IMR-90 (cell line): Measurements from ENCODE around the gene SHLD1. TPM values are rescaled to one million over a fixed set of nuclear protein-coding genes. Genes with fewer than 3 reads are reported as not detected.

Experiments used
- ATAC-seq: fragments of 200-7000 bp; cut with Tn5 transposase; 2 replicates; pipeline ENCODE4 v1.9.1; 2020; ENCODE audit warnings: low read depth, mild to moderate bottlenecking, moderate library complexity
- BruUV-seq: library from RNA; stranded (reverse); fragments of 400-500 nt; replicated peaks from 2 replicates; lab custom pipeline; 2021; lab: Mats Ljungman, UMichigan
- CTCF ChIA-PET: fragments of 300-600 bp; formaldehyde crosslinking; extraction: SDS; loops from one replicate; lab custom pipeline; 2021; ENCODE audit warnings: antibody characterized with exemption; lab: Yijun Ruan, JAX
- POLR2A ChIA-PET: fragments of 300-600 bp; sonication (Branson Sonifier 250); formaldehyde crosslinking; loops from one replicate; lab custom pipeline; 2022; ENCODE audit warnings: antibody characterized with exemption; ENCODE audit not compliant: unreplicated experiment; lab: Charles Lee
- DNase-seq: peaks from one replicate; pipeline ENCODE4 v3.0.0; 2013
- H2AFZ ChIP-seq: replicated peaks from 2 replicates; pipeline ENCODE3; 2013; ENCODE audit warnings: low read length, mild to moderate bottlenecking; ENCODE audit not compliant: poor library complexity
- H2AK5ac ChIP-seq: 2 replicates; pipeline ENCODE4 v1.6.1; 2013; ENCODE audit warnings: low read depth, low read length, inconsistent platforms
- H2AK9ac ChIP-seq: replicated peaks from 2 replicates; pipeline ENCODE3; 2013; ENCODE audit warnings: mild to moderate bottlenecking, low read depth, low read length, moderate library complexity; ENCODE audit not compliant: poor library complexity
- H2BK120ac ChIP-seq: 2 replicates; pipeline ENCODE4 v1.6.1; 2013; ENCODE audit warnings: low read depth, low read length, inconsistent platforms
- H2BK15ac ChIP-seq: 3 replicates; pipeline ENCODE4 v1.6.1; 2013; ENCODE audit warnings: low read depth, low read length, inconsistent platforms
- H2BK20ac ChIP-seq: 2 replicates; pipeline ENCODE4 v1.6.1; 2013; ENCODE audit warnings: low read depth, mild to moderate bottlenecking, inconsistent platforms, low read length, moderate library complexity
- H2BK5ac ChIP-seq: 2 replicates; pipeline ENCODE4 v1.6.1; 2013; ENCODE audit warnings: mild to moderate bottlenecking, low read depth, low read length, inconsistent platforms; ENCODE audit not compliant: poor library complexity, severe bottlenecking
- H3K14ac ChIP-seq: replicated peaks from 2 replicates; pipeline ENCODE4 v1.6.1; 2013; ENCODE audit warnings: low read depth, low read length, inconsistent platforms
- H3K18ac ChIP-seq: 2 replicates; pipeline ENCODE4 v1.6.1; 2013; ENCODE audit warnings: low read depth, low read length, control low read depth
- H3K23ac ChIP-seq: 2 replicates; pipeline ENCODE4 v1.6.1; 2013; ENCODE audit warnings: low read depth, low read length, inconsistent platforms
- H3K27ac ChIP-seq: 2 replicates; pipeline ENCODE4 v1.5.1; 2013; ENCODE audit warnings: mild to moderate bottlenecking, control low read depth, low read length; ENCODE audit not compliant: insufficient read depth
- H3K27me3 ChIP-seq: 2 replicates; pipeline ENCODE4 v1.6.1; 2013; ENCODE audit warnings: low read length; ENCODE audit not compliant: control insufficient read depth, insufficient read depth
- H3K36me3 ChIP-seq: 2 replicates; pipeline ENCODE4 v1.6.1; 2013; ENCODE audit warnings: low read length, mixed read lengths; ENCODE audit not compliant: control insufficient read depth, insufficient read depth
- H3K4ac ChIP-seq: 2 replicates; pipeline ENCODE4 v1.6.1; 2013; ENCODE audit warnings: low read depth, low read length, inconsistent platforms
- H3K4me1 ChIP-seq: 2 replicates; pipeline ENCODE4 v1.6.1; 2013; ENCODE audit warnings: low read length, mixed read lengths; ENCODE audit not compliant: control insufficient read depth, insufficient read depth
- H3K4me2 ChIP-seq: 2 replicates; pipeline ENCODE4 v1.6.1; 2013; ENCODE audit warnings: low read depth, mild to moderate bottlenecking, control low read depth, low read length, moderate library complexity
- H3K4me3 ChIP-seq: 2 replicates; pipeline ENCODE4 v1.5.1; 2013; ENCODE audit warnings: low read depth, mild to moderate bottlenecking, control low read depth, low read length, moderate library complexity; ENCODE audit not compliant: insufficient read depth
- H3K56ac ChIP-seq: 2 replicates; pipeline ENCODE4 v1.6.1; 2013; ENCODE audit warnings: low read length, inconsistent platforms; ENCODE audit not compliant: insufficient read depth; ENCODE audit errors: extremely low read depth
- H3K79me1 ChIP-seq, 2 experiments: 2 replicates each; pipeline ENCODE4 v1.6.1; 2013; ENCODE audit warnings: low read length in 2 of 2, inconsistent platforms in 1 of 2, low read depth in 1 of 2
- H3K9ac ChIP-seq: 2 replicates; pipeline ENCODE4 v1.6.1; 2013; ENCODE audit warnings: low read depth, low read length, control low read depth
- H3K9me1 ChIP-seq: 2 replicates; pipeline ENCODE4 v1.6.1; 2013; ENCODE audit warnings: low read length, inconsistent platforms; ENCODE audit not compliant: insufficient read depth
- H3K9me3 ChIP-seq: 2 replicates; pipeline ENCODE4 v1.6.1; 2013; ENCODE audit warnings: low read length; ENCODE audit not compliant: control insufficient read depth, insufficient read depth
- H4K20me1 ChIP-seq: 2 replicates; pipeline ENCODE4 v1.6.1; 2013; ENCODE audit warnings: low read length, inconsistent platforms; ENCODE audit not compliant: insufficient read depth
- H4K5ac ChIP-seq: 2 replicates; pipeline ENCODE4 v1.6.1; 2013; ENCODE audit warnings: mild to moderate bottlenecking, low read depth, low read length, control low read depth
- H4K8ac ChIP-seq, 2 experiments: 2 replicates each; pipeline ENCODE4 v1.6.1; 2013; ENCODE audit warnings: low read depth in 2 of 2, low read length in 2 of 2, control low read depth in 1 of 2, inconsistent platforms in 1 of 2
- H4K91ac ChIP-seq: 2 replicates; pipeline ENCODE4 v1.6.1; 2013; ENCODE audit warnings: low read depth, low read length, inconsistent platforms; ENCODE audit not compliant: insufficient read depth
- BHLHE40 ChIP-seq: fragments of 150-350 bp; IDR thresholded peaks from 2 replicates; pipeline ENCODE4 v1.6.1; 2016; ENCODE audit warnings: mild to moderate bottlenecking, low read depth, low read length
- CEBPB ChIP-seq: IDR thresholded peaks from 2 replicates; pipeline ENCODE4 v1.6.1; 2012; ENCODE audit warnings: low read depth, low read length, improper control_type of control experiment
- CHD1 ChIP-seq: IDR thresholded peaks from 2 replicates; pipeline ENCODE4 v1.6.1; 2012; ENCODE audit warnings: low read depth, low read length, improper control_type of control experiment
- CTCF ChIP-seq: conservative IDR thresholded peaks from 2 replicates; pipeline ENCODE4 v1.5.1; 2012; ENCODE audit warnings: mild to moderate bottlenecking, low read depth, low read length, improper control_type of control experiment
- FOS ChIP-seq: fragments of 150-350 bp; IDR thresholded peaks from 2 replicates; pipeline ENCODE4 v1.6.1; 2016; ENCODE audit warnings: low read depth, low read length
- MAFK ChIP-seq: IDR thresholded peaks from 2 replicates; pipeline ENCODE4 v1.6.1; 2012; ENCODE audit warnings: low read depth, low read length, improper control_type of control experiment
- MXI1 ChIP-seq: IDR thresholded peaks from 2 replicates; pipeline ENCODE4 v1.6.1; 2012; ENCODE audit warnings: low read depth, mild to moderate bottlenecking, low read length, moderate library complexity, borderline replicate concordance
- NFE2L2 ChIP-seq: fragments of 150-350 bp; IDR thresholded peaks from 2 replicates; pipeline ENCODE4 v1.6.1; 2016; ENCODE audit warnings: low read depth, mild to moderate bottlenecking, low read length
- POLR2A ChIP-seq: IDR thresholded peaks from 2 replicates; pipeline ENCODE4 v1.6.1; 2012; ENCODE audit warnings: mild to moderate bottlenecking, low read depth, low read length
- RAD21 ChIP-seq: IDR thresholded peaks from 2 replicates; pipeline ENCODE4 v1.6.1; 2012; ENCODE audit warnings: low read length, improper control_type of control experiment
- RCOR1 ChIP-seq: IDR thresholded peaks from 2 replicates; pipeline ENCODE4 v1.6.1; 2012; ENCODE audit warnings: mild to moderate bottlenecking, low read length, improper control_type of control experiment; ENCODE audit not compliant: insufficient replicate concordance
- RFX5 ChIP-seq: IDR thresholded peaks from 2 replicates; pipeline ENCODE4 v1.8.0; 2012; ENCODE audit warnings: low read depth, mild to moderate bottlenecking, low read length, moderate library complexity
- SMC3 ChIP-seq: fragments of 150-350 bp; IDR thresholded peaks from 2 replicates; pipeline ENCODE4 v1.6.1; 2016; ENCODE audit warnings: low read depth, mild to moderate bottlenecking, antibody characterized with exemption, low read length, moderate library complexity
- WGBS, 2 experiments: methylation state at CpG; one replicate each; pipeline versions ENCODE4 v1.1.5 to v1.1.7; 2013; ENCODE audit warnings: missing lambda C conversion rate in 2 of 2; ENCODE audit not compliant: insufficient read length in 1 of 2; ENCODE audit errors: extremely low coverage in 2 of 2; 5-methylcytosine and 5-hydroxymethylcytosine counted together
- dilution Hi-C: fragments of 300-500 bp; cut with HindIII; formaldehyde crosslinking; loops from one replicate; pipeline ENCODE4 v1.14.3; 2018; ENCODE audit warnings: low sequenced_read_pairs; ENCODE audit not compliant: unreplicated experiment
- in situ Hi-C: fragments of 300-500 bp; cut with MboI; formaldehyde crosslinking; loops from 3 replicates; pipeline ENCODE4 v1.14.3; 2019; ENCODE audit warnings: low sequenced_read_pairs, inconsistent platforms, mixed read lengths
- intact Hi-C: fragments of 100-400 bp; cut with micrococcal nuclease; formaldehyde crosslinking; loops from 2 replicates; pipeline ENCODE4 v1.10.0; 2022
- polyA plus RNA-seq, 3 experiments: library from polyadenylated mRNA; depleted of rRNA; stranded (reverse); fragments of >200 nt; gene quantifications; 2 replicates each; pipeline ENCODE4 v1.2.3, GENCODE V29; 2012; ENCODE audit warnings: low replicate concordance in 1 of 3
- total RNA-seq: library from RNA; depleted of rRNA; stranded (reverse); fragments of >200 nt; gene quantifications from 2 replicates; pipeline ENCODE4 v1.2.3, GENCODE V29; 2012

The SHLD1 gene
- total and polyA plus RNA-seq, 2 of the 4 experiments (the other 2 are of a cell fraction): 2.6 to 3.0 TPM

DNA sequence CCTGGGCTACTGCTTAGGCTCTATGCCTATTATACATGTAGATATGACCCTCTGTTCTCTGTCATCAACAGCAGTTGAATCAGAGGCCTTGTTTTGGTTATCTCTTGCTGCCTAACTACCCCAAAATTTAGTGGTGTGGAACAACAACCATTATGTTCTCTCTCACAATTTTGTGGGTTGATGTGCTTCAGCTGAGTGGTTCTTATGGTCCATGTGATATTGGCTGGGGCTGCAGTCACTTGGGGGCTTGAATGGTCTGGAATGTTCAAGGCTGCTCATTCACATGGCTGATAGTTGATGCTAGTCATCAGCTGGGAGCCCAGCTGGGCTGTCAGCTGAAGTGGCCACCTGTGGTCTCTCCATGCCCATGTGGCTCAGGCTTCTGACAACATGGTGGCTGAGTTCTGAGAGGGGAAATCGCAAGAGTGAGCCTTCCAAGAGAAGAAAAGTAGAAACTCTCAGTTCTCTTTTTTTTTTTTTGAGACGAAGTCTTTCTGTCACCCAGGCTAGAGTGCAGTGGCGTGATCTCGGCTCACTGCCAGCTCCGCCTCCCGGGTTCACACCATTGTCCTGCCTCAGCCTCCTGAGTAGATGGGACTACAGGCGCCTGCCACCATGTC, 47.8 kb downstream of the SHLD1 start:
- no peak for ATAC-seq
- no peaks in the 10 kb centered on the region for H3K9me3 ChIP-seq
- H3K27ac ChIP-seq: no peak overlapping the region
- no peaks in the 10 kb centered on the region for H3K27me3 ChIP-seq
- no peak overlapping the region for H3K4ac ChIP-seq
- H2BK5ac ChIP-seq: no peak overlapping the region
- H2AK5ac ChIP-seq: no peak overlapping the region
- in situ Hi-C loops (no loop called here), dilution Hi-C loops (loop anchor here (25.0 kb wide), 1 partner anchor 211 kb away; no protein-coding TSS in a partner anchor), intact Hi-C loops (no loop called here)
- H2AFZ ChIP-seq: no peak overlapping the region
- H4K8ac ChIP-seq: no peak overlapping the region
- H2BK120ac ChIP-seq: no peak overlapping the region
- no peak overlapping the region for H4K5ac ChIP-seq
- CTCF ChIA-PET: interaction anchor here (1.4 kb wide), 1 partner anchor 9 kb away, joined by 3 read pairs; no protein-coding TSS in a partner anchor
- H3K18ac ChIP-seq: no peak overlapping the region
- no peak for DNase-seq
- H2BK20ac ChIP-seq: no peak overlapping the region
- BruUV-seq: no TSS peak
- no CpG with 5 or more reads among the region's 7 CpGs for WGBS, 2 experiments
- H4K91ac ChIP-seq: no peak overlapping the region
- H3K23ac ChIP-seq: no peak overlapping the region
- H2AK9ac ChIP-seq: no peak overlapping the region
- H3K9ac ChIP-seq: no peak overlapping the region
- H3K4me2 ChIP-seq: no peak overlapping the region
- no peaks in the 10 kb centered on the region for H3K79me1 ChIP-seq
- H3K56ac ChIP-seq: no peak overlapping the region
- no peaks in the 10 kb centered on the region for H3K9me1 ChIP-seq
- H3K14ac ChIP-seq: no peak overlapping the region
- no peaks in the 10 kb centered on the region for H4K20me1 ChIP-seq
- no peak for TF ChIP-seq MAFK
- TF ChIP-seq SMC3: no peak
- no peak for TF ChIP-seq RFX5
- no peak for TF ChIP-seq CHD1
- no peak for TF ChIP-seq RAD21
- no peak for TF ChIP-seq MXI1
- TF ChIP-seq POLR2A: no peak
- TF ChIP-seq FOS: no peak
- TF ChIP-seq CTCF: no peak
- no peak for TF ChIP-seq CEBPB
- TF ChIP-seq NFE2L2: no peak
- no peak for TF ChIP-seq RCOR1
- no peak for TF ChIP-seq BHLHE40
- no peak overlapping the region for H2BK15ac ChIP-seq
- H3K4me1 ChIP-seq: no peaks in the 10 kb centered on the region
- POLR2A ChIA-PET: no interaction called here
- no peak overlapping the region for H3K4me3 ChIP-seq
- no peaks in the 10 kb centered on the region for H3K36me3 ChIP-seq
